Measurements from ENCODE around the gene SPINK8.

- no peak for TF ChIP-seq CTCF (IDR thresholded peaks at IDR 0.05)
- TF ChIP-seq POLR2A (IDR thresholded peaks at IDR 0.05) = no peak
Measured at GRCh38 chr3:48370333-48370713, 36.9 kb upstream of the SPINK8 start.

Data from ovary (tissue), 3 donors.